ENCODE results near the gene KIF5C.

The KIF5C gene

DNA sequence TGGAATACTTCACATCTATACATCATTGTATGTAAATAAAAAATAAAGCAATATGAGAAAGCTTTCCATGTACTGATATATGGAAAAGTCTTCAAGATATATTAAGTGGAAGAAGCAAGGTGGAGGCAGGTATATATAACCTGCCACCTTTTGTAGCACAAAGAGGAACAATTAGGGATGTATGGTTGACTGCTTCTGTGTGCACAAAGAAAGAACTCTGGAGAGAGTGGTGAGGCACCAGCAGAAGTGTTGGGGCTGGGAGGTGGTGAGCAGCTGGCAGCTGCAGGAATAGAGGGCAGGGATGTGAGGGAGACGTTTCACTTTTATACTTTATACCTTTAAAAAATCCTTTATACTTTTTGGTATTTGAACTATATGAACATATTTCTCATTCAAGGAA lies 26.1 kb downstream of the KIF5C start:
- Histone ChIP-seq H3K9me3 (ENCODE audit: control insufficient read depth in 5 of 5, low read length in 5 of 5) (peaks cover 0 to 3% (median 0%) of the 10 kb centered on the region in 5 donors), H3K27ac (ENCODE audit: low read depth, low read length) (no peak overlapping the region), H3K27me3 (ENCODE audit: control insufficient read depth in 5 of 5, insufficient read depth in 4 of 5, low read length in 5 of 5) (peaks cover 0 to 3% (median 0%) of the 10 kb centered on the region in 5 donors), H3K36me3 (ENCODE audit: control insufficient read depth in 5 of 5, insufficient read depth in 5 of 5, low read length in 5 of 5) (no peaks in the 10 kb centered on the region), H3K4me1 (ENCODE audit: control insufficient read depth in 5 of 5, insufficient read depth in 5 of 5, low read length in 5 of 5) (peaks cover 0 to 6% (median 0%) of the 10 kb centered on the region in 5 donors), H3K4me3 (ENCODE audit: low read depth in 1 of 5, low read length in 5 of 5) (no peak overlapping the region), H3K9ac (ENCODE audit: low read length in 5 of 5) (no peak overlapping the region)

DNA sequence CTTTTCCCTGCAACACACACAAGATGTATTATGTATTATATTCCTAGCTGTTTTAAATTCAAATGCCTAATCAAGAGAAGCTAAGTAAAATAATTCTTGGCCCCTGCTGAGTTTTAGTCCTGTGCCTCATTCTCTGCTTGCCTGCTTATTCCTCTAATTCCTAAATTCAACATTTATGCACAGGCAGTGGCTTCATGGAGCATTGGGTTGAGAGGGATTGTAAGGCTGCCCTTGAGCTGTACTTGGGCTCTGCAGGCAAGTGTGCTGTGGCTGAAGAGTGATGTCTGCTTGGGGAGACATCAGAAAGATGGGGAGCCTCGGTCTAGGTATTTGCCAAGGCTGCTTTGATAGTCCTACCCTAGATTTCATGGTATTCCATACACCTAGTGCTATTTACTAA lies 27.8 kb downstream of the KIF5C start:
- H3K4me1 ChIP-seq (ENCODE audit: control insufficient read depth in 5 of 5, insufficient read depth in 5 of 5, low read length in 5 of 5), result peaks cover 0 to 6% (median 0%) of the 10 kb centered on the region in 5 donors
- no peaks in the 10 kb centered on the region for H3K36me3 ChIP-seq (ENCODE audit: control insufficient read depth in 5 of 5, insufficient read depth in 5 of 5, low read length in 5 of 5)
- H3K27ac ChIP-seq (ENCODE audit: low read depth, low read length), result no peak overlapping the region
- H3K9ac ChIP-seq (ENCODE audit: low read length in 5 of 5), result no peak overlapping the region
- peaks cover 0 to 3% (median 0%) of the 10 kb centered on the region in 5 donors for H3K27me3 ChIP-seq (ENCODE audit: control insufficient read depth in 5 of 5, insufficient read depth in 4 of 5, low read length in 5 of 5)
- H3K4me3 ChIP-seq (ENCODE audit: low read depth in 1 of 5, low read length in 5 of 5), result no peak overlapping the region
- H3K9me3 ChIP-seq (ENCODE audit: control insufficient read depth in 5 of 5, low read length in 5 of 5), result peaks cover 0 to 12% (median 7%) of the 10 kb centered on the region in 5 donors

DNA sequence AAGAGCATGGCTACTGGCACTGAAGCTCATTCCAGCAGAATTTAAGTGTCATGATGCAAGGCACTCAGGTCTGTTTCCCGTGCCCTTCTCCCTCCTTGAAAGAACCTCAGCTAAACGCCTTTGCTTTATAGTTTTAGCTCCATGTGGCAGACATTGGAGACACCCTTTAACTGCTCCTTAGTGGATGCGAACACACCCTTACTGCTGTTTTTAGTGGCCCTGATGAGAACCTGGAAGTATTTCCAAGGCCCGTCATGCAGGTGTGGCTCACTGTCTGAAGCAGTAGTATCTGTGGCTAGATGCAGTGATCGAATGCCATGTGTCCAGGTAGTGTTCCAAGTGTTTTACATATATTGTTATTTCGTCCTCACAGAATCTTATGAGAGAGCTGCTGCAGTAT lies 28.3 kb downstream of the KIF5C start:
- Histone ChIP-seq H3K4me3 (ENCODE audit: low read depth in 1 of 5, low read length in 5 of 5) (no peak overlapping the region), H3K9me3 (ENCODE audit: control insufficient read depth in 5 of 5, low read length in 5 of 5) (peaks cover 0 to 12% (median 7%) of the 10 kb centered on the region in 5 donors), H3K4me1 (ENCODE audit: control insufficient read depth in 5 of 5, insufficient read depth in 5 of 5, low read length in 5 of 5) (peaks cover 0 to 6% (median 0%) of the 10 kb centered on the region in 5 donors), H3K9ac (ENCODE audit: low read length in 5 of 5) (no peak overlapping the region), H3K36me3 (ENCODE audit: control insufficient read depth in 5 of 5, insufficient read depth in 5 of 5, low read length in 5 of 5) (no peaks in the 10 kb centered on the region), H3K27me3 (ENCODE audit: control insufficient read depth in 5 of 5, insufficient read depth in 4 of 5, low read length in 5 of 5) (peaks cover 0 to 3% (median 0%) of the 10 kb centered on the region in 5 donors), H3K27ac (ENCODE audit: low read depth, low read length) (no peak overlapping the region)

DNA sequence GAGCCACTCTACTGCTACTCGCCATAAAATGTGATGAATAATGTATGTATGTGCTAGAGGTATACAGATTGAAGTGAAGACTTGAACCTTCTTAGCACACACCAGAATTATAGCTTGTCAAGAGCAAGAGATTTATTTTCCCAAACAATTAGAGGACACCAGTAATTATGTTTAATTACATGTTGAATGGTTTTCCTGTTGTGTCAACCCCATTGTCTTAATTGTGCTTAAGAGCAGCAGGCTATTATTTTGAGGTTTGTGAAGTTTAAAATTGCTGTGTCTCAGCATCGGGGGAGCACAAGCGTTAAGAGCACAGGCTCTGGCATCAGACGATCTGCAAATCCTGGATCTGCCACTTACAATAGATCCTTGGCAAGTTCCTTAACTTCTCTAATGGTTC lies 29.0 kb downstream of the KIF5C start:
- Histone ChIP-seq H3K9me3 (ENCODE audit: control insufficient read depth in 5 of 5, low read length in 5 of 5) (peaks cover 0 to 12% (median 7%) of the 10 kb centered on the region in 5 donors), H3K36me3 (ENCODE audit: control insufficient read depth in 5 of 5, insufficient read depth in 5 of 5, low read length in 5 of 5) (no peaks in the 10 kb centered on the region), H3K27me3 (ENCODE audit: control insufficient read depth in 5 of 5, insufficient read depth in 4 of 5, low read length in 5 of 5) (peaks cover 0 to 3% (median 0%) of the 10 kb centered on the region in 5 donors), H3K9ac (ENCODE audit: low read length in 5 of 5) (no peak overlapping the region), H3K27ac (ENCODE audit: low read depth, low read length) (no peak overlapping the region), H3K4me1 (ENCODE audit: control insufficient read depth in 5 of 5, insufficient read depth in 5 of 5, low read length in 5 of 5) (peaks cover 0 to 7% (median 0%) of the 10 kb centered on the region in 5 donors), H3K4me3 (ENCODE audit: low read depth in 1 of 5, low read length in 5 of 5) (no peak overlapping the region)

DNA sequence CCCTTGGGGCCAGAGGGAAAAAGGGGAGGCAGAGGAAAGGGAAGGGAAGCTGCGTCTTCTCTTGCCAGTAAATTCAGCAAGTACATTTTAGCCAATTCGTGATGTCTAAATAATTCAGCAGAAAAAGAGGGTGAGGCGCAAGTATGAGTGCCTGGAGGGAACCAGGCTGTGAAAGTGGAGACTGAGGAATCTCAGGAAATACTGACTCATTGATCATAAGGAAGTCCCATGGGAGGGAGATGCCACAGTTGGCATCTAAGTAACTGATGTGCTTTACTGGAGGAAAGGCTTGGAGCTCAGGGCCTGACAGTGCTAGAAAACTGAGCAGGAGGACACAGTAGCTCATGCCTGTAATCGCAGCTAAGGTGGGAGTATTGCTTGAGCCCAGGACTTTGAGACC lies 31.1 kb downstream of the KIF5C start:
- no peak overlapping the region for H3K27ac ChIP-seq (ENCODE audit: low read depth, low read length)
- peaks cover 0 to 12% (median 7%) of the 10 kb centered on the region in 5 donors for H3K9me3 ChIP-seq (ENCODE audit: control insufficient read depth in 5 of 5, low read length in 5 of 5)
- no peak overlapping the region for H3K4me3 ChIP-seq (ENCODE audit: low read depth in 1 of 5, low read length in 5 of 5)
- peaks cover 0 to 8% (median 0%) of the 10 kb centered on the region in 5 donors for H3K4me1 ChIP-seq (ENCODE audit: control insufficient read depth in 5 of 5, insufficient read depth in 5 of 5, low read length in 5 of 5)
- peaks cover 0 to 3% (median 0%) of the 10 kb centered on the region in 5 donors for H3K27me3 ChIP-seq (ENCODE audit: control insufficient read depth in 5 of 5, insufficient read depth in 4 of 5, low read length in 5 of 5)
- no peak overlapping the region for H3K9ac ChIP-seq (ENCODE audit: low read length in 5 of 5)
- no peaks in the 10 kb centered on the region for H3K36me3 ChIP-seq (ENCODE audit: control insufficient read depth in 5 of 5, insufficient read depth in 5 of 5, low read length in 5 of 5)

DNA sequence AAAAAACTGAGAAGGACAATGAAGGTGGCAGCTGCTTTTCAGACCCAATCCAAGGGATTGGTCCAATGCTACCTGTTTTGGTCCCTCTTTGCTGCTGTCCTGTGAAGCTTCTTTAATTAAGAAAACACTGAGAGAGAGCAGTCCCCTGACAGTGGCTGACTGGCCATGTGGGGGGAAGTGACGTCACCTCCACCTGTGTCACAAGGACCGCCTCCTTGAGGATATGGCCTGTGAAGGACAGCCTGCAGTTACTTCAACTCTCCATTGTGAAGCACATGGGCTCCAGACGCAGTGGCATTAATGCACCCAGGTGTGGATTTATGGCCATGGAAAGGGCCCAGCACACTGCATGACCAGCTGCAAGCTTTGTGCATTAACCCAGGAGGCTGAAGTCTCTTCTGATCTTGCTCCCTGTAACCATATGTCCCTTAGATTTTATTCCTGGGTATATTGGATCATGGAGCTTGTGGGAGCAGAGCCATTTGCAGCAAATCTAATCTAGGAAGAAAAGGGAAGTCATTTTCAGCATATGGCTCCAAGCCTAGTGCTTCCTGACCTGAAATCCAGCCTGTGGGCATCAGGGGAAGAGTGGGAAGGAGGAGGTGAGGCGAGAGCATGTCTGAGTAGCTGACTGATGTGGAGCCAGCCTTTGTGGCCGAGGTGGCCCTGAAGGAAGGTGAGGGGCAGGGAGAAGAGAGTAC lies 32.2 kb downstream of the KIF5C start:
- no peak overlapping the region for H3K4me3 ChIP-seq (ENCODE audit: low read depth in 1 of 5, low read length in 5 of 5)

DNA sequence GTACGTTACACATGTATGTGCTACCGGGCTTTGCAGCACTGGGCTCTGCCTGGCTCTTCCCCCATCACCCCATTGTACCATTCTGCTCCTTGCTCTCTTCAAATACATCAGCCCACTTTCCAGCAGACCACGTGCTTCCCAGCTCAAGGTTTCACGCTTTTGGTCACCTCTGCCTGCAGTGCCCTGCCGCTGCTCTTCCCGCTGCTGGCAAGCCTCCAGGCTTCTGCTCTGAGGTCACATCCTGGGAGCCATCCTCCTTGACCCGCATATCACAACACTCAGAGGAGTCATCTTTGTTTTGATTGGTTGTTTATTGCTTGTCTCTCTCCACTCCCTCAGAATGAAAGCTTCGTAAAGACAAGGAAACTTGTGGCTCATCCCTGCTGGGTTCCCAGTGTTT lies 34.1 kb downstream of the KIF5C start:
- peaks cover 0 to 12% (median 7%) of the 10 kb centered on the region in 5 donors for H3K9me3 ChIP-seq (ENCODE audit: control insufficient read depth in 5 of 5, low read length in 5 of 5)
- H3K36me3 ChIP-seq (ENCODE audit: control insufficient read depth in 5 of 5, insufficient read depth in 5 of 5, low read length in 5 of 5), result no peaks in the 10 kb centered on the region
- no peak overlapping the region for H3K27ac ChIP-seq (ENCODE audit: low read depth, low read length)
- H3K4me1 ChIP-seq (ENCODE audit: control insufficient read depth in 5 of 5, insufficient read depth in 5 of 5, low read length in 5 of 5), result peaks cover 0 to 4% (median 0%) of the 10 kb centered on the region in 5 donors
- peaks cover 0 to 3% (median 0%) of the 10 kb centered on the region in 5 donors for H3K27me3 ChIP-seq (ENCODE audit: control insufficient read depth in 5 of 5, insufficient read depth in 4 of 5, low read length in 5 of 5)
- H3K9ac ChIP-seq (ENCODE audit: low read length in 5 of 5), result no peak overlapping the region
- peak overlapping the region in 1 of 5 donors; percentile 24 for H3K4me3 ChIP-seq (ENCODE audit: low read depth in 1 of 5, low read length in 5 of 5)

More for the DNA sequence above, 32.2 kb downstream of the KIF5C start:
- no peak overlapping the region for H3K9ac ChIP-seq (ENCODE audit: low read length in 5 of 5)
- H3K4me1 ChIP-seq (ENCODE audit: control insufficient read depth in 5 of 5, insufficient read depth in 5 of 5, low read length in 5 of 5), result peaks cover 0 to 8% (median 0%) of the 10 kb centered on the region in 5 donors
- peaks cover 0 to 3% (median 0%) of the 10 kb centered on the region in 5 donors for H3K27me3 ChIP-seq (ENCODE audit: control insufficient read depth in 5 of 5, insufficient read depth in 4 of 5, low read length in 5 of 5)
- no peak overlapping the region for H3K27ac ChIP-seq (ENCODE audit: low read depth, low read length)
- H3K9me3 ChIP-seq (ENCODE audit: control insufficient read depth in 5 of 5, low read length in 5 of 5), result peaks cover 0 to 12% (median 7%) of the 10 kb centered on the region in 5 donors
- H3K36me3 ChIP-seq (ENCODE audit: control insufficient read depth in 5 of 5, insufficient read depth in 5 of 5, low read length in 5 of 5), result no peaks in the 10 kb centered on the region

DNA sequence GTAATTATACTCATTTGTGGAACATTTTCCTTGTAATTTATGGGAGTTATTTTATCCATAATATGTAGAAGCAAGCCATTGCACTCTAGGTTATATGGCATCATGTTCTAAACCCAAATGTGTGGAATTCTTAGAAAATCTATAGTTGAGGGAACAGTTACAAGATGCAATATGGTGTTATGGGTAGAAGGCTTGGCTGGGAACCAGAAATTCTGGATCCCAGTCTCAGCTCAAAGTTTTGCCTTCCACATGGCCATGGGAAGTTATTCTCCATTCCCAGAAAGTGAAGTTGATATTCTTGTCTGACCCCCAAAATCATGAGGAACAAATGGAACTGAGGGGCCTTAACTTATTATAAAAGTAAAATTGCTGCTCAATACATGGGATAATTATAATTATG lies 38.0 kb downstream of the KIF5C start:
- no peak overlapping the region for H3K4me3 ChIP-seq (ENCODE audit: low read depth in 1 of 5, low read length in 5 of 5)
- no peak overlapping the region for H3K27ac ChIP-seq (ENCODE audit: low read depth, low read length)
- no peaks in the 10 kb centered on the region for H3K36me3 ChIP-seq (ENCODE audit: control insufficient read depth in 5 of 5, insufficient read depth in 5 of 5, low read length in 5 of 5)
- peaks cover 0 to 3% (median 0%) of the 10 kb centered on the region in 5 donors for H3K9me3 ChIP-seq (ENCODE audit: control insufficient read depth in 5 of 5, low read length in 5 of 5)
- no peak overlapping the region for H3K9ac ChIP-seq (ENCODE audit: low read length in 5 of 5)
- H3K4me1 ChIP-seq (ENCODE audit: control insufficient read depth in 5 of 5, insufficient read depth in 5 of 5, low read length in 5 of 5), result peaks cover 0 to 4% (median 3%) of the 10 kb centered on the region in 5 donors
- H3K27me3 ChIP-seq (ENCODE audit: control insufficient read depth in 5 of 5, insufficient read depth in 4 of 5, low read length in 5 of 5), result no peaks in the 10 kb centered on the region

DNA sequence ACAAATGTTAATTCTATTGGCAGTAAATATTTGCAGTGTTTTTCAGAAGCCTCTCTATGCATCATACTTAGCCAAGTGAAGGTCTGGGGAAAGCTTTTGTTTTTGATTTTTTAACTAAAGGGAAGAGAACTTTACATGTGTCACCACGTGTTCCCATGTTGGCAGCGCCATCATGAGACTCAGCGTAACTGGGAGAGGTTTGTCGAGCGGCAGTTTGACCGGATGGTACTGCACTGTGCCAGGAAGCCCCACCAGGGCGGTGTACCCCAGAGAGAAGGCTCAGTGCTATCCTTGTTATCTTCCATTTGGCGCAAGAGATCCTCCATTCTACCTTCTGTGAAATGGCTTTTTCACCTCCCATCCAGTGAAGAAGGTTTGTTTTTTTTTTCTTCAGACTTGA lies 38.5 kb downstream of the KIF5C start:
- peaks cover 1 to 8% (median 4%) of the 10 kb centered on the region in 5 donors for H3K9me3 ChIP-seq (ENCODE audit: control insufficient read depth in 5 of 5, low read length in 5 of 5)
- H3K4me3 ChIP-seq (ENCODE audit: low read depth in 1 of 5, low read length in 5 of 5), result no peak overlapping the region
- H3K27ac ChIP-seq (ENCODE audit: low read depth, low read length), result no peak overlapping the region
- H3K36me3 ChIP-seq (ENCODE audit: control insufficient read depth in 5 of 5, insufficient read depth in 5 of 5, low read length in 5 of 5), result no peaks in the 10 kb centered on the region
- H3K27me3 ChIP-seq (ENCODE audit: control insufficient read depth in 5 of 5, insufficient read depth in 4 of 5, low read length in 5 of 5), result no peaks in the 10 kb centered on the region
- H3K4me1 ChIP-seq (ENCODE audit: control insufficient read depth in 5 of 5, insufficient read depth in 5 of 5, low read length in 5 of 5), result peaks cover 0 to 4% (median 3%) of the 10 kb centered on the region in 5 donors
- H3K9ac ChIP-seq (ENCODE audit: low read length in 5 of 5), result no peak overlapping the region

DNA sequence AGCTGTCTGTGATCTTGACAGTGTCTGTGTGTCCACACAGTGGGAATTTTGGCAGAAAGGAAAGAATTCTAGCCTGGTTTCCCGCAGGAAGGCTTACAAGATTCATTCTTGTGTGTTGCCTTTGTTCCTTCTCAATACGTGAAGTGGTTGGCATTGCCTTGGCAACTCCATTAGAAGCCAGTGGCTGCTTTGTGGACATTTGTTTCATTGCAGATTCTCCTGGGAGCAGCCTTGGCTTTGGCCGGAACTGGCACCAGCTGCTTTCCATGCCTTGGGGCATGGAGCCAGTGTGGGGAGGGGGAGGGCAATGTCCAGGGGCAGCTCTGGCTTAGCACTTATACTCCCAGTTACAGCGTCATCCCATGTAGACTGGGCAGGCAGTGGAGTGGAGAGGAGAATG lies 39.4 kb downstream of the KIF5C start:
- H3K9ac ChIP-seq (ENCODE audit: low read length in 5 of 5), result no peak overlapping the region
- peaks cover 0 to 3% (median 0%) of the 10 kb centered on the region in 5 donors for H3K4me1 ChIP-seq (ENCODE audit: control insufficient read depth in 5 of 5, insufficient read depth in 5 of 5, low read length in 5 of 5)
- peaks cover 3 to 16% (median 14%) of the 10 kb centered on the region in 5 donors for H3K9me3 ChIP-seq (ENCODE audit: control insufficient read depth in 5 of 5, low read length in 5 of 5)
- H3K27me3 ChIP-seq (ENCODE audit: control insufficient read depth in 5 of 5, insufficient read depth in 4 of 5, low read length in 5 of 5), result no peaks in the 10 kb centered on the region
- no peak overlapping the region for H3K4me3 ChIP-seq (ENCODE audit: low read depth in 1 of 5, low read length in 5 of 5)
- no peaks in the 10 kb centered on the region for H3K36me3 ChIP-seq (ENCODE audit: control insufficient read depth in 5 of 5, insufficient read depth in 5 of 5, low read length in 5 of 5)
- H3K27ac ChIP-seq (ENCODE audit: low read depth, low read length), result no peak overlapping the region

All from subcutaneous abdominal adipose tissue (tissue), 5 donors.